ENCODE data around the gene PSMG4.

- TF ChIP-seq CTCF (IDR thresholded peaks at IDR 0.05; ENCODE audit: low read depth, low read length, poor library complexity, severe bottlenecking): no peak
- no peak for TF ChIP-seq EZH2phosphoT487 (IDR thresholded peaks at IDR 0.05; ENCODE audit: borderline replicate concordance, low read length)
Measured at GRCh38 chr6:3242768-3243167, 16.0 kb upstream of the PSMG4 start.
